ENCODE results near the gene POLRMT.

POLRMT gene

GRCh38 chr19:579111-579841 is 54.1 kb downstream of the POLRMT start:
- DNase-seq (ENCODE audit: low read depth), result no peak

GRCh38 chr19:577439-578392 is 55.6 kb downstream of the POLRMT start:
- DNase-seq (ENCODE audit: low read depth), result no peak

- no peak for DNase-seq (ENCODE audit: low read depth)
These were observed 56.4 kb downstream of the POLRMT start for GRCh38 chr19:576768-577438.

- no peak for DNase-seq (ENCODE audit: low read depth)
These were observed 57.5 kb downstream of the POLRMT start for GRCh38 chr19:575527-576506.

- no peak for DNase-seq (ENCODE audit: low read depth)
These were observed 58.4 kb downstream of the POLRMT start for GRCh38 chr19:574658-575526.

- no peak for DNase-seq (ENCODE audit: low read depth)
These were observed 59.9 kb downstream of the POLRMT start for GRCh38 chr19:573519-573825.

- DNase-seq (ENCODE audit: low read depth), result no peak
These were observed 60.4 kb downstream of the POLRMT start for GRCh38 chr19:572743-573518.

- DNase-seq (ENCODE audit: low read depth), result peak; percentile 98
These were observed 61.1 kb downstream of the POLRMT start, which contains the start of gene BSG for GRCh38 chr19:572140-572742. BSG (plus strand) TSS chr19:572596; CDS start chr19:572635, 39 bp downstream.

GRCh38 chr19:571566-571974 is 61.8 kb downstream of the POLRMT start:
- DNase-seq (ENCODE audit: low read depth), result no peak

GRCh38 chr19:570937-571565 is 62.3 kb downstream of the POLRMT start:
- no peak for DNase-seq (ENCODE audit: low read depth)

GRCh38 chr19:570251-570686 is 63.1 kb downstream of the POLRMT start:
- DNase-seq (ENCODE audit: low read depth), result no peak

GRCh38 chr19:567296-567900 is 65.9 kb downstream of the POLRMT start:
- no peak for DNase-seq (ENCODE audit: low read depth)
